Progenitor cell of endocrine pancreas (in vitro differentiated cells): ENCODE data around the gene DISP3. TPM values are rescaled to one million over a fixed set of nuclear protein-coding genes. Genes with fewer than 3 reads are reported as not detected.

Source experiments
- DNase-seq: peaks from one replicate; pipeline ENCODE4 v3.0.0; 2021; ENCODE audit warnings: low spot score; ENCODE audit not compliant: unreplicated experiment
- H3K27ac Mint-ChIP-seq: 2 replicates; pipeline ENCODE4 v1.8.0; 2021; ENCODE audit warnings: mild to moderate bottlenecking, moderate library complexity, mixed read lengths
- H3K27me3 Mint-ChIP-seq: 2 replicates; pipeline ENCODE4 v1.8.0; 2021; ENCODE audit warnings: mixed read lengths
- H3K36me3 Mint-ChIP-seq: 2 replicates; pipeline ENCODE4 v1.8.0; 2022; ENCODE audit warnings: mixed read lengths; ENCODE audit not compliant: insufficient read depth
- H3K4me1 Mint-ChIP-seq: 2 replicates; pipeline ENCODE4 v1.8.0; 2021; ENCODE audit warnings: low read depth, mixed read lengths
- H3K4me3 Mint-ChIP-seq: 2 replicates; pipeline ENCODE4 v1.8.0; 2021; ENCODE audit warnings: low read depth, mild to moderate bottlenecking, moderate library complexity, mixed read lengths
- H3K9me3 Mint-ChIP-seq: 2 replicates; pipeline ENCODE4 v1.8.0; 2021; ENCODE audit warnings: low read depth, mixed read lengths
- CTCF ChIP-seq: fragments of 200-600 bp; sonication (generic); IDR thresholded peaks from one replicate; pipeline ENCODE4 v1.5.0; 2021; ENCODE audit warnings: antibody characterized with exemption, mild to moderate bottlenecking; ENCODE audit not compliant: unreplicated experiment
- total RNA-seq: library from RNA; stranded (reverse); gene quantifications from 2 replicates; pipeline ENCODE4 v1.2.1, GENCODE V29; 2021

Gene DISP3
- total RNA-seq, 1 donor from 2014 or later: 5.4 TPM

DNA sequence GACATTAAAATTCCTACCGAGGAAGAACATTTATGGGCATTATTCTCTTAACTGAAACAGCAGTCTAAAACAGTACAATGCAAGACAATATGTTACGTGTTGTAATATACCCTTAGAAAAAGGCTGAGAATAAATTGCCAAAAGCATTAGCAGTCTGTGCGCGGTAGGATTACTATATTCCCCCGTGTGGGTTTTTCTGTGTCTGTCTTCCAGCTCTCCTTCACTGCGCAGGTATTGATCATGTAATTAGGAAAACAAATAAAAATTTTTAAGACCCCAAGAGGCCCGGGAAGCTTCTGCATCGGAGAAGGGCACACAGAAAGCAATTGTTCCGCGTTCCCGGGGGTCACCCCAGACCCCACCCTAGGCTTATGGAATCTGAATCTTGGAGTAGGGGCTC is 106.4 kb downstream of the DISP3 start:
- DNase-seq: no peak
- no peaks in the 10 kb centered on the region for H3K9me3 Mint-ChIP-seq
- H3K27me3 Mint-ChIP-seq: peaks cover 4% of the 10 kb centered on the region
- H3K27ac Mint-ChIP-seq: no peak overlapping the region
- H3K4me1 Mint-ChIP-seq: peaks cover 9% of the 10 kb centered on the region
- H3K36me3 Mint-ChIP-seq: no peaks in the 10 kb centered on the region
- H3K4me3 Mint-ChIP-seq: no peak overlapping the region
- no peak for TF ChIP-seq CTCF

Other genes with a start within 250 kb of the DISP3 start
- 60.6 and 66.3 TPM in 2 replicates for gene MTOR, start 216.6 kb upstream of the DISP3 start, total RNA-seq
- 16.4 and 16.8 TPM in 2 replicates for gene UBIAD1, start 206.0 kb upstream of the DISP3 start, total RNA-seq
- 5.6 and 6.3 TPM in 2 replicates for gene FBXO2, start 175.3 kb downstream of the DISP3 start, total RNA-seq
- 19.1 and 21.5 TPM in 2 replicates for gene FBXO44, start 175.7 kb downstream of the DISP3 start, total RNA-seq
- gene FBXO6, start 185.0 kb downstream of the DISP3 start, total RNA-seq: 2.4 and 3.8 TPM in 2 replicates
- 105 and 113 TPM in 2 replicates for gene MAD2L2, start 202.0 kb downstream of the DISP3 start, total RNA-seq
- gene DRAXIN, start 212.6 kb downstream of the DISP3 start, total RNA-seq: 2.8 and 3.2 TPM in 2 replicates